Fibroblast of lung (primary cell): ENCODE measurements around the gene LRMDA.

Experiments
- EZH2 ChIP-seq: IDR thresholded peaks from 2 replicates; pipeline ENCODE4 v1.5.1; 2012; ENCODE audit warnings: low read length, control low read depth, mild to moderate bottlenecking; ENCODE audit errors: missing control alignments
- TF ChIP-seq, protein P1 (sequence below), 2 donors: IDR thresholded peaks in 1 of 2; conservative IDR thresholded peaks in 1 of 2; 1 replicate in 1 of 2; 2 replicates in 1 of 2; pipeline ENCODE4 v1.5.1; 2011 to 2012; ENCODE audit warnings: low read length in 2 of 2, control low read depth in 1 of 2, inconsistent platforms in 1 of 2, low read depth in 1 of 2, mild to moderate bottlenecking in 1 of 2

DNA sequence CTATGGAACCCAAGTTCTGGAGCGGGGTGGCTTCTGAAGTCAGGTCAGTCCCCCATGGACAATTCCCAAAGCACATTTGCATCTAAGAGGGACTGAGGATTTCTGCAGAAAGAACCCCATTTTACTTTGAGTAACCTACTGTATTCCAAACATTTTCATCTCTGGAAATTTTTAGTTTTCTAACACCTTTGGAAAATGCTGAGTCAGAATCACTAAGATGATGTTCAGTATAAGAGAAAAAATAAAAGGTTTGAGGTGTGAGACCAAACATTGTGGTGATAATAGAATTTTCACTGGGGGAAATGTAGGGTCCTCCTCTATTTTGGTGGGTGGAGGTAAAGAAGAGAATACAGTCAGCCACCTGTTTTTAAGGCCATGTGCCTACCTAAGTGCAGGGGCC is 227.1 kb downstream of the LRMDA start:
- TF ChIP-seq, protein P1, sequence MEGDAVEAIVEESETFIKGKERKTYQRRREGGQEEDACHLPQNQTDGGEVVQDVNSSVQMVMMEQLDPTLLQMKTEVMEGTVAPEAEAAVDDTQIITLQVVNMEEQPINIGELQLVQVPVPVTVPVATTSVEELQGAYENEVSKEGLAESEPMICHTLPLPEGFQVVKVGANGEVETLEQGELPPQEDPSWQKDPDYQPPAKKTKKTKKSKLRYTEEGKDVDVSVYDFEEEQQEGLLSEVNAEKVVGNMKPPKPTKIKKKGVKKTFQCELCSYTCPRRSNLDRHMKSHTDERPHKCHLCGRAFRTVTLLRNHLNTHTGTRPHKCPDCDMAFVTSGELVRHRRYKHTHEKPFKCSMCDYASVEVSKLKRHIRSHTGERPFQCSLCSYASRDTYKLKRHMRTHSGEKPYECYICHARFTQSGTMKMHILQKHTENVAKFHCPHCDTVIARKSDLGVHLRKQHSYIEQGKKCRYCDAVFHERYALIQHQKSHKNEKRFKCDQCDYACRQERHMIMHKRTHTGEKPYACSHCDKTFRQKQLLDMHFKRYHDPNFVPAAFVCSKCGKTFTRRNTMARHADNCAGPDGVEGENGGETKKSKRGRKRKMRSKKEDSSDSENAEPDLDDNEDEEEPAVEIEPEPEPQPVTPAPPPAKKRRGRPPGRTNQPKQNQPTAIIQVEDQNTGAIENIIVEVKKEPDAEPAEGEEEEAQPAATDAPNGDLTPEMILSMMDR (conservative IDR thresholded peaks at IDR 0.05 in 1 of 2, IDR thresholded peaks at IDR 0.05 in 1 of 2; ENCODE audit: low read depth in 1 of 2, low read length in 2 of 2), result no peak
- no peak for TF ChIP-seq EZH2
